ENCODE results near the gene ZSWIM6.

GRCh38 chr5:61482980-61483379 lies 150.9 kb downstream of the ZSWIM6 start:
- TF ChIP-seq CTCF (IDR thresholded peaks at IDR 0.05): no peak
- TF ChIP-seq POLR2AphosphoS5 (IDR thresholded peaks at IDR 0.05): no peak
- TF ChIP-seq EP300 (IDR thresholded peaks at IDR 0.05): no peak

Data from stomach (tissue), 4 donors.